Activated CD4-positive, alpha-beta memory T cell treated with anti-CD3 and anti-CD28 coated beads for 36 hours (primary cell): Measurements from ENCODE around the gene AATF. TPM values are rescaled to one million over a fixed set of nuclear protein-coding genes. Genes with fewer than 3 reads are reported as not detected.
A peak's percentile ranks its signal among the peaks of the same experiment; 100 is the strongest.

ENCODE experiments used
- CTCF ChIA-PET: fragments of 350-600 bp; sonication (Branson Sonifier 250); formaldehyde crosslinking; loops from one replicate; lab custom pipeline; 2021; ENCODE audit warnings: antibody characterized with exemption, inconsistent platforms; lab: Charles Lee
- POLR2A ChIA-PET: fragments of 350-600 bp; sonication (Branson Sonifier 250); formaldehyde crosslinking; loops from one replicate; lab custom pipeline; 2021; ENCODE audit warnings: antibody characterized with exemption; lab: Charles Lee
- DNase-seq: peaks from one replicate; pipeline ENCODE4 v3.0.0-alpha.2; 2020
- H3K27ac Mint-ChIP-seq: one replicate; pipeline ENCODE4 v1.8.0; 2021; ENCODE audit warnings: mixed read lengths
- H3K27me3 Mint-ChIP-seq: one replicate; pipeline ENCODE4 v1.8.0; 2021; ENCODE audit warnings: mixed read lengths
- H3K36me3 Mint-ChIP-seq: one replicate; pipeline ENCODE4 v1.8.0; 2021; ENCODE audit warnings: mixed read lengths
- H3K4me1 Mint-ChIP-seq: one replicate; pipeline ENCODE4 v1.8.0; 2021; ENCODE audit warnings: low read depth, mixed read lengths
- H3K4me3 Mint-ChIP-seq: one replicate; pipeline ENCODE4 v1.8.0; 2021; ENCODE audit warnings: mild to moderate bottlenecking, mixed read lengths
- H3K9me3 Mint-ChIP-seq: one replicate; pipeline ENCODE4 v1.8.0; 2021; ENCODE audit warnings: mixed read lengths
- intact Hi-C: fragments of 100-400 bp; cut with micrococcal nuclease; formaldehyde crosslinking; loops from one replicate; pipeline ENCODE4 v1.15.1; 2023
- total RNA-seq, 2 experiments: library from RNA; stranded (reverse); gene quantifications; one replicate each; pipeline ENCODE4 v1.2.3, GENCODE V29; 2021

AATF gene
- total RNA-seq, 2 experiments from 2014 or later = 85.6 to 89.1 TPM

DNA sequence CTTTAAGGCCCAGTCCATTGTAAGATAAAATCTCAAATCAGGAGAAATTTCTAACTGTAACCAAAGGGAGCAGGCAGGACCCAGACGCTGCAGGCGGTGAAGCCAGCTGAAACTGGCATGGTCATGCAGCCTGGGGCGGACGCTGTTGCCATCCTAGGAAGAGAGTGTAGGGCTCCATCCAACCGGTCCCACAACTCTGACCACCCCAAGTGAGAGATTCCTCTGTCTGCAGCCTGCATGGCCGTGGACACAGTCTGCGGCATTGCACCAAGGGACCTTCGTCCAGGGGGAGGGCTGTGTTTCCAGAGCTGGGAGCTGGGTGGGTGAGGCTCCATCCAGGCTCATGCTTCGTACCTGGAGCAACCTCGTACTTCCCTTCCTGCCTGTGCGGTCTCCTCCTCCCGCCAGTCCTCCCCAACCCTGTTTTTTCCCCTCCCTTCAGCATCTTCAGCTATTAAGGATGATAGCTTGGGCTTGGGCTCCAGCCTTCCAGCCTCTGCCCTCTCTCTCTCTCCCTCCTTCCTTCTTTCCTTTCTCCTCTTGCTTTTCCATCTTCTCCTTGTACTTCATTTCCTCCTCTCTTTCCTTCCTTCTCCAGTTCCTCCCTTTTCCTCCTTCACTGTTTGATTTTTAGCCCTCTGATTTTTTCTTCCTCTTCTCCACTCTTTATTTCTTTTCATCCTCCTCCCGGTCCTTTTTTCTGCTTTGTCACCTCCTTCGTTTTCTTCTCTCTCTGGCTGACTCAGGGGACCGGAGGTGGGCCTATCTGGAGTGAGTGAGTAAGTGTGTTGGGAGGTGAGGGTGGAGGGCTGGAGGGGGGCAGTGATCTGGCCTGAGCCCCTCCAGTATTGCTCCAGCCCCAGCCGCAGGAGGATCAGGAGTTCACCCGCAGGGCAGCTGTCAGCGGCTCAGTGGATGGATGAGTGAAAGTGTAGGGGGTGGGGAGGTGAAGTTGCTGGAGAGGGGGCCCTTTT, 28.4 kb upstream of the AATF start:
- peak overlapping the region; percentile 2 for H3K4me3 Mint-ChIP-seq
- intact Hi-C loops = loop anchor here (2.0 kb wide), 1 partner anchor 70 kb away; no protein-coding TSS in a partner anchor
- peak overlapping the region; percentile 93 for H3K27ac Mint-ChIP-seq
- no peaks in the 10 kb centered on the region for H3K9me3 Mint-ChIP-seq
- no peaks in the 10 kb centered on the region for H3K36me3 Mint-ChIP-seq
- peaks cover 29% of the 10 kb centered on the region for H3K27me3 Mint-ChIP-seq
- H3K4me1 Mint-ChIP-seq = peaks cover 23% of the 10 kb centered on the region
- ChIA-PET CTCF (interaction anchor here (1.0 kb wide), 1 partner anchor 127 kb away, joined by 5 read pairs; no protein-coding TSS in a partner anchor), POLR2A (interaction anchor here (0.7 to 1.8 kb wide), 4 partner anchors 13 to 29 kb away, joined by 3 to 9 read pairs (median 4); partner anchors contain the start of gene AATF)
- peak; percentile 57 for DNase-seq

- H3K27ac Mint-ChIP-seq = peak overlapping the region; percentile 93
- H3K9me3 Mint-ChIP-seq = no peaks in the 10 kb centered on the region
- H3K27me3 Mint-ChIP-seq = peaks cover 31% of the 10 kb centered on the region
- DNase-seq = peak; percentile 90
- ChIA-PET CTCF (interaction anchor here (0.7 to 1.0 kb wide), 3 partner anchors 28 to 1787 kb away, joined by 3 to 5 read pairs (median 4); no protein-coding TSS in a partner anchor), POLR2A (interaction anchor here (0.7 to 1.8 kb wide), 4 partner anchors 17 to 115 kb away, joined by 3 to 9 read pairs (median 4); partner anchors contain the start of gene AATF)
- intact Hi-C loops = loop anchor here (2.0 kb wide), 1 partner anchor 70 kb away; no protein-coding TSS in a partner anchor
- H3K36me3 Mint-ChIP-seq = no peaks in the 10 kb centered on the region
- peak overlapping the region; percentile 34 for H3K4me3 Mint-ChIP-seq
- H3K4me1 Mint-ChIP-seq = peaks cover 23% of the 10 kb centered on the region
Observed at GRCh38 chr17:36921095-36921851, 27.5 kb upstream of the AATF start.

DNA sequence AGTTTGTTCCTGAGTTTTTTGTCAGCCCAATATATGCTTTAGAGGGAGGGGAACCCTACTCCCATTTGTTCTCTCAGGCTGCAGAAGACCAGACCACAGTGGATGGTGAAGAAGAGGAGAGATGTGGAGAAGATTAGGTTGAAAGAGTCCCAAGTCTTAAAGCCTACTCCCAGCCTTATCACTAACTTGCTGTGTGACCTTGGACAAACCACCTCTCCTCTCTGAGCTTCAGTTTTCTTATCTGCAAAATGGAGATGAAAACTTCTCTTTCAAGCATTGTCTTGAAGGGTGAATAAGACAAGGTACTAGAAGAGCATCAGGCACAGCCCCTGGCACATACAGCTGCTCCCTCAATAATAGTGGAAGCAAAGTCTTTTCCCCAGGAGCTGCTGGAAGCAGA, 26.6 kb upstream of the AATF start:
- no peak for DNase-seq
- Mint-ChIP-seq H3K27ac (no peak overlapping the region), H3K4me1 (peaks cover 23% of the 10 kb centered on the region), H3K27me3 (peaks cover 34% of the 10 kb centered on the region), H3K4me3 (no peak overlapping the region), H3K9me3 (no peaks in the 10 kb centered on the region), H3K36me3 (no peaks in the 10 kb centered on the region)
- intact Hi-C loops = no loop called here
- CTCF ChIA-PET = interaction anchor here (1.6 kb wide), 1 partner anchor 126 kb away, joined by 3 read pairs; no protein-coding TSS in a partner anchor
- POLR2A ChIA-PET = interaction anchor here (1.1 to 1.8 kb wide), 3 partner anchors 16 to 104 kb away, joined by 3 to 9 read pairs (median 5); partner anchors contain the start of gene AATF

DNA sequence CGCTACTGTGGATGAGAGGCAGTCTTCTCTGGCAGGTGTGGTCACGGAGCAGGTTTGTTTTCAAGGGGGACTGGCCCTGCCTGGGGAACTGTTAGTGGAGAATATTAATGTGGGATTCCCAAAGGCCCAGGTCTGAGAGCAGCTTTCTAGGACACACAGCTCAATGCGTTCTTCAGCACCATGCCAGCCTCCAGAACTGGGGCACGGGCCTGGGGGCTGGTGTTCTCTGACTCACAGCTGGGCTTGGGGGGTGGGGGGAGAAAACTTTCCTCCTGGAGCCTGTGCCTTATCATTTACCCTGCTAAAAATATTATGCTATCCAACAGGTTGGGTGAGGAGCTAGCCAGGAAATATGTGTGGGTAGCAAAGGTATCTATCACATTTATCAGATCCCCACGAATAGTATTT, 24.9 kb upstream of the AATF start:
- Mint-ChIP-seq H3K4me1 (peaks cover 29% of the 10 kb centered on the region), H3K27me3 (peaks cover 46% of the 10 kb centered on the region), H3K4me3 (no peak overlapping the region), H3K27ac (no peak overlapping the region), H3K36me3 (no peaks in the 10 kb centered on the region), H3K9me3 (no peaks in the 10 kb centered on the region)
- no peak for DNase-seq
- ChIA-PET CTCF (interaction anchor here (1.6 kb wide), 1 partner anchor 124 kb away, joined by 3 read pairs; no protein-coding TSS in a partner anchor), POLR2A (no interaction called here)
- intact Hi-C loops = no loop called here

- no peaks in the 10 kb centered on the region for H3K36me3 Mint-ChIP-seq
- H3K4me3 Mint-ChIP-seq = no peak overlapping the region
- intact Hi-C loops = no loop called here
- peaks cover 57% of the 10 kb centered on the region for H3K27me3 Mint-ChIP-seq
- CTCF ChIA-PET = no interaction called here
- DNase-seq = no peak
- H3K27ac Mint-ChIP-seq = no peak overlapping the region
- POLR2A ChIA-PET = no interaction called here
- peaks cover 15% of the 10 kb centered on the region for H3K4me1 Mint-ChIP-seq
- no peaks in the 10 kb centered on the region for H3K9me3 Mint-ChIP-seq
Observed at GRCh38 chr17:36926226-36926625, 22.5 kb upstream of the AATF start.

GRCh38 chr17:36926701-36927100, 22.1 kb upstream of the AATF start:
- DNase-seq = no peak
- H3K36me3 Mint-ChIP-seq = no peaks in the 10 kb centered on the region
- no peak overlapping the region for H3K4me3 Mint-ChIP-seq
- intact Hi-C loops = no loop called here
- H3K27me3 Mint-ChIP-seq = peaks cover 61% of the 10 kb centered on the region
- H3K4me1 Mint-ChIP-seq = peaks cover 10% of the 10 kb centered on the region
- no peaks in the 10 kb centered on the region for H3K9me3 Mint-ChIP-seq
- ChIA-PET CTCF (no interaction called here), POLR2A (no interaction called here)
- no peak overlapping the region for H3K27ac Mint-ChIP-seq

- intact Hi-C loops = no loop called here
- Mint-ChIP-seq H3K4me3 (no peak overlapping the region), H3K27ac (no peak overlapping the region), H3K36me3 (no peaks in the 10 kb centered on the region), H3K4me1 (peaks cover 26% of the 10 kb centered on the region), H3K27me3 (peaks cover 70% of the 10 kb centered on the region), H3K9me3 (no peaks in the 10 kb centered on the region)
- ChIA-PET CTCF (no interaction called here), POLR2A (interaction anchor here (0.6 kb wide), 1 partner anchor 680 kb away, joined by 3 read pairs; no protein-coding TSS in a partner anchor)
- peak; percentile 4 for DNase-seq
Observed at GRCh38 chr17:36928471-36929345, 20.0 kb upstream of the AATF start.

GRCh38 chr17:36929851-36930582, 18.7 kb upstream of the AATF start:
- ChIA-PET POLR2A (no interaction called here), CTCF (no interaction called here)
- Mint-ChIP-seq H3K4me1 (peaks cover 35% of the 10 kb centered on the region), H3K27ac (no peak overlapping the region), H3K9me3 (no peaks in the 10 kb centered on the region), H3K4me3 (no peak overlapping the region), H3K36me3 (no peaks in the 10 kb centered on the region), H3K27me3 (peaks cover 76% of the 10 kb centered on the region)
- no peak for DNase-seq
- intact Hi-C loops = loop anchor here (5.0 kb wide), 1 partner anchor 123 kb away; no protein-coding TSS in a partner anchor

DNA sequence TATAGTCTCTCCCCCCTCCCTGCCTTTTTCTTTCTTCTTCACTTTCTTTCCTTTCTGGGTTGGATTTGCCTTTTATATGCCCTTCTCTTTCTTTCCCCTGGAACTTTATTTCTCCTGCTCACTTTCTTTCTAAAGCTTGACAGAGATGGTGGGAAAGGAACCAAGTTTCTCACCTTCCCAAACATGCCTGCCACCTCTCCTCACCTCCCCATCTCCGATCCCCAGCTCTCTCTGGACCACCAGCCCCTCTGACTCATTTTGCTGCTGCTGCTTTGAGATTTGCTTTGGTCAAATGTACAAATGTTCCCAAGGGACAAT, 18.2 kb upstream of the AATF start:
- intact Hi-C loops = loop anchor here (5.0 kb wide), 1 partner anchor 123 kb away; no protein-coding TSS in a partner anchor
- no peak overlapping the region for H3K27ac Mint-ChIP-seq
- no peak overlapping the region for H3K4me3 Mint-ChIP-seq

GRCh38 chr17:36931096-36931696, 17.6 kb upstream of the AATF start:
- Mint-ChIP-seq H3K27ac (no peak overlapping the region), H3K36me3 (no peaks in the 10 kb centered on the region), H3K9me3 (no peaks in the 10 kb centered on the region), H3K27me3 (peaks cover 83% of the 10 kb centered on the region), H3K4me1 (peaks cover 46% of the 10 kb centered on the region), H3K4me3 (no peak overlapping the region)
- CTCF ChIA-PET = no interaction called here
- intact Hi-C loops = loop anchor here (5.0 kb wide), 1 partner anchor 124 kb away; no protein-coding TSS in a partner anchor
- POLR2A ChIA-PET = no interaction called here
- DNase-seq = no peak

More for the DNA sequence above, 18.2 kb upstream of the AATF start:
- no peaks in the 10 kb centered on the region for H3K36me3 Mint-ChIP-seq
- H3K27me3 Mint-ChIP-seq = peaks cover 78% of the 10 kb centered on the region
- DNase-seq = no peak
- peaks cover 40% of the 10 kb centered on the region for H3K4me1 Mint-ChIP-seq
- CTCF ChIA-PET = no interaction called here
- POLR2A ChIA-PET = no interaction called here
- H3K9me3 Mint-ChIP-seq = no peaks in the 10 kb centered on the region
